ENCODE data around the gene MACF1.

DNA sequence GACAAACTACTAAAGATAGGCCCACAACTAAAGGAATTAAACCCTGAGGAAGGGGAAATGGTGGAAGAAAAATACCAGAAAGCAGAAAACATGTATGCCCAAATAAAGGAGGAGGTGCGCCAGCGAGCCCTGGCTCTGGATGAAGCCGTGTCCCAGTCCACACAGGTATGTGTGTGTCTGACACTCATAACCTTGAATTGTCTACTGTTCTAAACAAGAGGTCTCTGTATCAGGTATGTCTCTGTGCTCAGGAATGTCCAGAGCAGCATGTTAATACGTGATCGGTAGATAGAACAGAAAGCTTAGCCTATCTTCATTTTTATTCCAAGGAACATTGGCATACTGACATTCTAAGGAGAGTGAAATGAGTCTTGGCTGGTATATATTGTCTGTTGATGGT is 231.1 kb downstream of the MACF1 start:
- TF ChIP-seq RAD21 (IDR thresholded peaks at IDR 0.05) (no peak), FOXA1 (IDR thresholded peaks at IDR 0.05) (no peak), YY1 (IDR thresholded peaks at IDR 0.05) (no peak), RXRA (IDR thresholded peaks at IDR 0.05) (no peak)
- TF ChIP-seq, protein P1, sequence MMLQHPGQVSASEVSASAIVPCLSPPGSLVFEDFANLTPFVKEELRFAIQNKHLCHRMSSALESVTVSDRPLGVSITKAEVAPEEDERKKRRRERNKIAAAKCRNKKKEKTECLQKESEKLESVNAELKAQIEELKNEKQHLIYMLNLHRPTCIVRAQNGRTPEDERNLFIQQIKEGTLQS (IDR thresholded peaks at IDR 0.05), result no peak
- TF ChIP-seq, protein P2, sequence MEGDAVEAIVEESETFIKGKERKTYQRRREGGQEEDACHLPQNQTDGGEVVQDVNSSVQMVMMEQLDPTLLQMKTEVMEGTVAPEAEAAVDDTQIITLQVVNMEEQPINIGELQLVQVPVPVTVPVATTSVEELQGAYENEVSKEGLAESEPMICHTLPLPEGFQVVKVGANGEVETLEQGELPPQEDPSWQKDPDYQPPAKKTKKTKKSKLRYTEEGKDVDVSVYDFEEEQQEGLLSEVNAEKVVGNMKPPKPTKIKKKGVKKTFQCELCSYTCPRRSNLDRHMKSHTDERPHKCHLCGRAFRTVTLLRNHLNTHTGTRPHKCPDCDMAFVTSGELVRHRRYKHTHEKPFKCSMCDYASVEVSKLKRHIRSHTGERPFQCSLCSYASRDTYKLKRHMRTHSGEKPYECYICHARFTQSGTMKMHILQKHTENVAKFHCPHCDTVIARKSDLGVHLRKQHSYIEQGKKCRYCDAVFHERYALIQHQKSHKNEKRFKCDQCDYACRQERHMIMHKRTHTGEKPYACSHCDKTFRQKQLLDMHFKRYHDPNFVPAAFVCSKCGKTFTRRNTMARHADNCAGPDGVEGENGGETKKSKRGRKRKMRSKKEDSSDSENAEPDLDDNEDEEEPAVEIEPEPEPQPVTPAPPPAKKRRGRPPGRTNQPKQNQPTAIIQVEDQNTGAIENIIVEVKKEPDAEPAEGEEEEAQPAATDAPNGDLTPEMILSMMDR (IDR thresholded peaks at IDR 0.05; ENCODE audit: low read depth, low read length, missing input control), result no peak
- TF ChIP-seq, protein P3, sequence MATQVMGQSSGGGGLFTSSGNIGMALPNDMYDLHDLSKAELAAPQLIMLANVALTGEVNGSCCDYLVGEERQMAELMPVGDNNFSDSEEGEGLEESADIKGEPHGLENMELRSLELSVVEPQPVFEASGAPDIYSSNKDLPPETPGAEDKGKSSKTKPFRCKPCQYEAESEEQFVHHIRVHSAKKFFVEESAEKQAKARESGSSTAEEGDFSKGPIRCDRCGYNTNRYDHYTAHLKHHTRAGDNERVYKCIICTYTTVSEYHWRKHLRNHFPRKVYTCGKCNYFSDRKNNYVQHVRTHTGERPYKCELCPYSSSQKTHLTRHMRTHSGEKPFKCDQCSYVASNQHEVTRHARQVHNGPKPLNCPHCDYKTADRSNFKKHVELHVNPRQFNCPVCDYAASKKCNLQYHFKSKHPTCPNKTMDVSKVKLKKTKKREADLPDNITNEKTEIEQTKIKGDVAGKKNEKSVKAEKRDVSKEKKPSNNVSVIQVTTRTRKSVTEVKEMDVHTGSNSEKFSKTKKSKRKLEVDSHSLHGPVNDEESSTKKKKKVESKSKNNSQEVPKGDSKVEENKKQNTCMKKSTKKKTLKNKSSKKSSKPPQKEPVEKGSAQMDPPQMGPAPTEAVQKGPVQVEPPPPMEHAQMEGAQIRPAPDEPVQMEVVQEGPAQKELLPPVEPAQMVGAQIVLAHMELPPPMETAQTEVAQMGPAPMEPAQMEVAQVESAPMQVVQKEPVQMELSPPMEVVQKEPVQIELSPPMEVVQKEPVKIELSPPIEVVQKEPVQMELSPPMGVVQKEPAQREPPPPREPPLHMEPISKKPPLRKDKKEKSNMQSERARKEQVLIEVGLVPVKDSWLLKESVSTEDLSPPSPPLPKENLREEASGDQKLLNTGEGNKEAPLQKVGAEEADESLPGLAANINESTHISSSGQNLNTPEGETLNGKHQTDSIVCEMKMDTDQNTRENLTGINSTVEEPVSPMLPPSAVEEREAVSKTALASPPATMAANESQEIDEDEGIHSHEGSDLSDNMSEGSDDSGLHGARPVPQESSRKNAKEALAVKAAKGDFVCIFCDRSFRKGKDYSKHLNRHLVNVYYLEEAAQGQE (IDR thresholded peaks at IDR 0.05), result no peak
- TF ChIP-seq, protein P4, sequence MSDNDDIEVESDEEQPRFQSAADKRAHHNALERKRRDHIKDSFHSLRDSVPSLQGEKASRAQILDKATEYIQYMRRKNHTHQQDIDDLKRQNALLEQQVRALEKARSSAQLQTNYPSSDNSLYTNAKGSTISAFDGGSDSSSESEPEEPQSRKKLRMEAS (IDR thresholded peaks at IDR 0.05), result no peak
